ENCODE data around the gene ANKFN1. TPM values are rescaled to one million over a fixed set of nuclear protein-coding genes. Genes with fewer than 3 reads are reported as not detected.

Gene ANKFN1
- total RNA-seq, 2 donors from 2014 or later, result 0.26 to 0.33 TPM

DNA sequence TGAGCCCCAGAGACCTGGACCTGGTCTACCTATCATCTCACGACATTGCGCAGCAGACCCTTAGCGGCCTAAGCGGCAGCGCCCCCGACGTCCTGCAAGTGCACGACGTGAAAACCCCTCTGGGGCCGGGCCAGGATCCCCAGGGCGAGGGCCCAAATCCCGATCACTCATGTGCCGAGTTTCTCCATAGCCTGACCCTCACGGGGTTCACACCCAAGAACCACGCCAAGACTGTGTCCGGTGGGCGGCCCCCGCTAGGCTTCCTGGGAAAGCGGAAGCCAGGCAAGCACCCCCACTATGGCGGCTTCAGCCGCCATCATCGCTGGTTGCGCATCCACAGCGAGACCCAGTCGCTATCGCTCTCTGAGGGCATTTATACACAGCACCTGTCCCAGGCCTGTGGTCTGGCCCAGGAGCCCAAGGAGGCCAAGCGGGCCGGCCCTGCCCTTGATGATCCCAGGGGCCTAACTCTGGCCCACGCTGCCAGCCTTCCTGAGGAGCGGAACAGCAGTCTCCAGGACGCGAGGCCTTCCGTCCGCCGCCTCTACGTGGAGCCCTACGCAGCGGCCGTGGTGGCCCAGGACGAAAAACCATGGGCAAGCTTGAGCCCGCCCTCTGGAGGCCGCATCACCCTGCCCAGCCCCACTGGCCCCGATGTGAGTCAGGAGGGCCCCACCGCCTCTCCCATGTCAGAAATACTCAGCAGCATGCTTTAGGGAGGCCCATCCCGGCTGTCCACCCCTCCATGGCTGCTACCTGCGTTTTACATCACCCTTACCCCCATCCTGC, 357.5 kb downstream of the ANKFN1 start:
- ATAC-seq (no peak), DNase-seq (no peak)
- Histone ChIP-seq H3K27ac (no peak overlapping the region), H3K4me1 (no peaks in the 10 kb centered on the region), H3K9me3 (no peaks in the 10 kb centered on the region), H3K4me3 (no peak overlapping the region), H3K36me3 (replicated peaks in 1 of 2; ENCODE audit: insufficient read depth in 1 of 2, low read depth in 2 of 2) (no peaks in the 10 kb centered on the region), H3K27me3 (no peaks in the 10 kb centered on the region)
- TF ChIP-seq POLR2A (IDR thresholded peaks at IDR 0.05), result no peak
- TF ChIP-seq, protein P1, sequence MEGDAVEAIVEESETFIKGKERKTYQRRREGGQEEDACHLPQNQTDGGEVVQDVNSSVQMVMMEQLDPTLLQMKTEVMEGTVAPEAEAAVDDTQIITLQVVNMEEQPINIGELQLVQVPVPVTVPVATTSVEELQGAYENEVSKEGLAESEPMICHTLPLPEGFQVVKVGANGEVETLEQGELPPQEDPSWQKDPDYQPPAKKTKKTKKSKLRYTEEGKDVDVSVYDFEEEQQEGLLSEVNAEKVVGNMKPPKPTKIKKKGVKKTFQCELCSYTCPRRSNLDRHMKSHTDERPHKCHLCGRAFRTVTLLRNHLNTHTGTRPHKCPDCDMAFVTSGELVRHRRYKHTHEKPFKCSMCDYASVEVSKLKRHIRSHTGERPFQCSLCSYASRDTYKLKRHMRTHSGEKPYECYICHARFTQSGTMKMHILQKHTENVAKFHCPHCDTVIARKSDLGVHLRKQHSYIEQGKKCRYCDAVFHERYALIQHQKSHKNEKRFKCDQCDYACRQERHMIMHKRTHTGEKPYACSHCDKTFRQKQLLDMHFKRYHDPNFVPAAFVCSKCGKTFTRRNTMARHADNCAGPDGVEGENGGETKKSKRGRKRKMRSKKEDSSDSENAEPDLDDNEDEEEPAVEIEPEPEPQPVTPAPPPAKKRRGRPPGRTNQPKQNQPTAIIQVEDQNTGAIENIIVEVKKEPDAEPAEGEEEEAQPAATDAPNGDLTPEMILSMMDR (IDR thresholded peaks at IDR 0.05), result no peak
- WGBS, 2 donors, result 91 to 95% methylated on average over 17 to 46 of the region's 46 CpGs
- intact Hi-C loops (cut with DNase I), result no loop called here

DNA sequence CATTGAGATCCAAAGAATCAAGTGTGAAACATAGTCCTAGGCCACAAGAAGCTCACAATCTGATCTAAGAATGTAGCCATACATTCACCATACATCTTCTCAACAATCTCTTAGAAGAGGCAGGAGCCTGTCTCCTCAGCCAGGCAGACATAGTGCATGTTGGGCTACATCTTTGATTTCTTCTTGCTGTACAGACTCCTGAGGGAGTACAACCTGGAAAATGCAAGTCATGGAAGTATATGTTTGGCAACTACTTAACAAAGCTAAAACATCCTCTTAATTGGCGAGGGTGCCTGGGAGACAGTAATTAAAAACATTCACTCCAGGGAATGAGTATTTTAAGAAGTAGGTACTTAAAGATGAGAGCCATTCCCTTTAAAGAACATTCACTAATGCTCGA, 361.0 kb downstream of the ANKFN1 start:
- Histone ChIP-seq H3K36me3 (replicated peaks in 1 of 2; ENCODE audit: insufficient read depth in 1 of 2, low read depth in 2 of 2) (no peaks in the 10 kb centered on the region), H3K4me1 (no peaks in the 10 kb centered on the region), H3K27me3 (no peaks in the 10 kb centered on the region), H3K4me3 (no peak overlapping the region), H3K27ac (no peak overlapping the region), H3K9me3 (no peaks in the 10 kb centered on the region)
- WGBS, 2 donors, result 66 to 67% methylated on average over 2 of the region's 2 CpGs
- DNase-seq (no peak), ATAC-seq (no peak)
- intact Hi-C loops (cut with DNase I), result no loop called here
- TF ChIP-seq, protein P1 (IDR thresholded peaks at IDR 0.05), result no peak
- TF ChIP-seq POLR2A (IDR thresholded peaks at IDR 0.05), result no peak

DNA sequence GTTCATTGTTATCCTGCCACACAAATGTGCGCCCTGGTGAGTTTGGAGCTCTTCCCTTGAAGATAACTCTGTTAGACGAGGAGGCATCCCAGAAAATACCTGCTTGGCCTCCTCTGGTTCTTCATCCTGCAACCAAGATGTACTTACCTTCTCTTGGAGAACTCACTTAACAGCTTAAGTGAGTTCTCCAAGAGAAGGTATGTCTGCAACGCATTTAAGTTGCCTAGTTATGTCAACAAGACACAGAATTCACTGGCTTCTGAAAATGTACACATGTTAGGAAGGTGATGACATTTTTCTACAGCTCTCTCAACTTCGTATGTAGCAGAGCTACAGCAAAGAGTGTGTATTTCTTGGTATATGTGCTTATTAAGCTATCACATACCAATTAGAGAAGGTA, 361.6 kb downstream of the ANKFN1 start:
- no peak for ATAC-seq

DNA sequence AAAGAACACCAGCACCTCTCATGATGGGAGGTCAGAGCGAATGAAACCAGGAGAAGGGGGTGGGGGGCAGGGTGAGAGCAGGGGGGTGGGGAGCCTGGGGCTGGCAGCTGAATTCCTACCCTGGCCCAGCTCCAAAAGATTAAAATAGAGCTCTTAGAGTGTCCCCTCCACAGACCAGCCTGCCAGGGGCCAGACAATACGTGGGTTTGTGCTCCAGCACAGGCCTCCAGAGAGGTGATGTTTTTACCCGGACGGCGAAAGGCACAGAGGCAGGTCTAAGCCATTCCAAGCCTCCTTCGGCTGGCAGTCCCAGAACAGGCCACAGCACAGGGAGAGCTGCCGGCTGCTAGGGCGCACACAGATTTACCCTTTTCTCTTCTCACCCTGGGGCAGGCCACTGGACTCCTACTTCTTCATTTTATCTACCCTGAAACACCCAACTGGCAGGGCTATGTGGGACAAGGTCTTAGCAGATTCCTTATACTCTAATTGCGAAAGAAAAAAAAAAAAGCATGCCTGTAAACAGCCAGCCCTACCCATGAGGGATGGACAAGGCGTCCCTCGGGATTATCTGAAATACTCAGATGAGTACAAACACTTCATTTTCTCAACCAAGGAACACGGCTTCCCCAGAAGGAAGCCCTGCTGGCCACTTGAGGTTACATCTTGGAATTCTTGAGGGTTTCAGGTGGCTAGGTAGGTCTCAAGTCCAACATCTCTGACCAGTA, 368.3 kb downstream of the ANKFN1 start:
- H3K4me1 ChIP-seq, result no peaks in the 10 kb centered on the region
- DNase-seq (no peak), ATAC-seq (no peak)
- H3K27me3 ChIP-seq, result no peaks in the 10 kb centered on the region
- no peaks in the 10 kb centered on the region for H3K36me3 ChIP-seq (replicated peaks in 1 of 2; ENCODE audit: insufficient read depth in 1 of 2, low read depth in 2 of 2)
- no peak overlapping the region for H3K4me3 ChIP-seq
- intact Hi-C loops (cut with DNase I), result no loop called here
- TF ChIP-seq, protein P1 (IDR thresholded peaks at IDR 0.05), result no peak
- TF ChIP-seq POLR2A (IDR thresholded peaks at IDR 0.05), result no peak
- WGBS, 2 donors, result 50 to 64% methylated on average over 12 of the region's 12 CpGs
- no peaks in the 10 kb centered on the region for H3K9me3 ChIP-seq
- H3K27ac ChIP-seq, result no peak overlapping the region

More for the DNA sequence above, 361.6 kb downstream of the ANKFN1 start:
- Histone ChIP-seq H3K4me1 (no peaks in the 10 kb centered on the region), H3K27ac (no peak overlapping the region), H3K4me3 (no peak overlapping the region), H3K27me3 (no peaks in the 10 kb centered on the region), H3K9me3 (no peaks in the 10 kb centered on the region), H3K36me3 (replicated peaks in 1 of 2; ENCODE audit: insufficient read depth in 1 of 2, low read depth in 2 of 2) (no peaks in the 10 kb centered on the region)
- intact Hi-C loops (cut with DNase I), result no loop called here
- TF ChIP-seq, protein P1 (IDR thresholded peaks at IDR 0.05), result no peak
- TF ChIP-seq POLR2A (IDR thresholded peaks at IDR 0.05), result no peak
- 44 to 47% methylated on average over 4 of the region's 4 CpGs for WGBS, 2 donors
- no peak for DNase-seq

All from body of pancreas (tissue), 4 donors.